ENCODE data around the gene DST. TPM values are rescaled to one million over a fixed set of nuclear protein-coding genes. Genes with fewer than 3 reads are reported as not detected.

The DST gene
- total RNA-seq, 1 experiment from 2014 or later, result 132 TPM

DNA sequence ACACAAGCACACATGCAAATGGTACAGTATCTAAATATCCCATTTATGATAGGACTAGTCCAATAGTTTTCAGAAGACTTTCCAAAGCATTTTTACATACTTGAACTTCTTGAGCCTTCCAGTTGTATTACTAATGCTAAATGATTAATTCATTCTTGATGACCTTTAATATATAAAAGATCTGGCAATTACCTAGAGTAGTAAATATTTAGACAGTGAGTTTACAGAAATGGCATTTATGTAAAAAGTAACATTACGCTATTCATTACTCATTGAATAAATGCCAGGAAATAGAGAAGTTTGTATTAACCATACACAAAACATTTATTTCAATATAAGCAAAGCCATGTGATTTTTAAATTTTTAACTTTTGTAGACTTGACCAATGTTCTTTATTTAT lies 158.8 kb downstream of the DST start (continued):
- TF ChIP-seq, protein P1, sequence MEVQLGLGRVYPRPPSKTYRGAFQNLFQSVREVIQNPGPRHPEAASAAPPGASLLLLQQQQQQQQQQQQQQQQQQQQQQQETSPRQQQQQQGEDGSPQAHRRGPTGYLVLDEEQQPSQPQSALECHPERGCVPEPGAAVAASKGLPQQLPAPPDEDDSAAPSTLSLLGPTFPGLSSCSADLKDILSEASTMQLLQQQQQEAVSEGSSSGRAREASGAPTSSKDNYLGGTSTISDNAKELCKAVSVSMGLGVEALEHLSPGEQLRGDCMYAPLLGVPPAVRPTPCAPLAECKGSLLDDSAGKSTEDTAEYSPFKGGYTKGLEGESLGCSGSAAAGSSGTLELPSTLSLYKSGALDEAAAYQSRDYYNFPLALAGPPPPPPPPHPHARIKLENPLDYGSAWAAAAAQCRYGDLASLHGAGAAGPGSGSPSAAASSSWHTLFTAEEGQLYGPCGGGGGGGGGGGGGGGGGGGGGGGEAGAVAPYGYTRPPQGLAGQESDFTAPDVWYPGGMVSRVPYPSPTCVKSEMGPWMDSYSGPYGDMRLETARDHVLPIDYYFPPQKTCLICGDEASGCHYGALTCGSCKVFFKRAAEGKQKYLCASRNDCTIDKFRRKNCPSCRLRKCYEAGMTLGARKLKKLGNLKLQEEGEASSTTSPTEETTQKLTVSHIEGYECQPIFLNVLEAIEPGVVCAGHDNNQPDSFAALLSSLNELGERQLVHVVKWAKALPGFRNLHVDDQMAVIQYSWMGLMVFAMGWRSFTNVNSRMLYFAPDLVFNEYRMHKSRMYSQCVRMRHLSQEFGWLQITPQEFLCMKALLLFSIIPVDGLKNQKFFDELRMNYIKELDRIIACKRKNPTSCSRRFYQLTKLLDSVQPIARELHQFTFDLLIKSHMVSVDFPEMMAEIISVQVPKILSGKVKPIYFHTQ (CRISPR knock-in tag; IDR thresholded peaks at IDR 0.05), result no peak
- TF ChIP-seq, protein P2, sequence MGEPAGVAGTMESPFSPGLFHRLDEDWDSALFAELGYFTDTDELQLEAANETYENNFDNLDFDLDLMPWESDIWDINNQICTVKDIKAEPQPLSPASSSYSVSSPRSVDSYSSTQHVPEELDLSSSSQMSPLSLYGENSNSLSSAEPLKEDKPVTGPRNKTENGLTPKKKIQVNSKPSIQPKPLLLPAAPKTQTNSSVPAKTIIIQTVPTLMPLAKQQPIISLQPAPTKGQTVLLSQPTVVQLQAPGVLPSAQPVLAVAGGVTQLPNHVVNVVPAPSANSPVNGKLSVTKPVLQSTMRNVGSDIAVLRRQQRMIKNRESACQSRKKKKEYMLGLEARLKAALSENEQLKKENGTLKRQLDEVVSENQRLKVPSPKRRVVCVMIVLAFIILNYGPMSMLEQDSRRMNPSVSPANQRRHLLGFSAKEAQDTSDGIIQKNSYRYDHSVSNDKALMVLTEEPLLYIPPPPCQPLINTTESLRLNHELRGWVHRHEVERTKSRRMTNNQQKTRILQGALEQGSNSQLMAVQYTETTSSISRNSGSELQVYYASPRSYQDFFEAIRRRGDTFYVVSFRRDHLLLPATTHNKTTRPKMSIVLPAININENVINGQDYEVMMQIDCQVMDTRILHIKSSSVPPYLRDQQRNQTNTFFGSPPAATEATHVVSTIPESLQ (CRISPR knock-in tag; IDR thresholded peaks at IDR 0.05), result no peak
- no peak for TF ChIP-seq GRHL2 (CRISPR knock-in tag; IDR thresholded peaks at IDR 0.05; ENCODE audit: insufficient replicate concordance, severe bottlenecking)
- TF ChIP-seq, protein P3, sequence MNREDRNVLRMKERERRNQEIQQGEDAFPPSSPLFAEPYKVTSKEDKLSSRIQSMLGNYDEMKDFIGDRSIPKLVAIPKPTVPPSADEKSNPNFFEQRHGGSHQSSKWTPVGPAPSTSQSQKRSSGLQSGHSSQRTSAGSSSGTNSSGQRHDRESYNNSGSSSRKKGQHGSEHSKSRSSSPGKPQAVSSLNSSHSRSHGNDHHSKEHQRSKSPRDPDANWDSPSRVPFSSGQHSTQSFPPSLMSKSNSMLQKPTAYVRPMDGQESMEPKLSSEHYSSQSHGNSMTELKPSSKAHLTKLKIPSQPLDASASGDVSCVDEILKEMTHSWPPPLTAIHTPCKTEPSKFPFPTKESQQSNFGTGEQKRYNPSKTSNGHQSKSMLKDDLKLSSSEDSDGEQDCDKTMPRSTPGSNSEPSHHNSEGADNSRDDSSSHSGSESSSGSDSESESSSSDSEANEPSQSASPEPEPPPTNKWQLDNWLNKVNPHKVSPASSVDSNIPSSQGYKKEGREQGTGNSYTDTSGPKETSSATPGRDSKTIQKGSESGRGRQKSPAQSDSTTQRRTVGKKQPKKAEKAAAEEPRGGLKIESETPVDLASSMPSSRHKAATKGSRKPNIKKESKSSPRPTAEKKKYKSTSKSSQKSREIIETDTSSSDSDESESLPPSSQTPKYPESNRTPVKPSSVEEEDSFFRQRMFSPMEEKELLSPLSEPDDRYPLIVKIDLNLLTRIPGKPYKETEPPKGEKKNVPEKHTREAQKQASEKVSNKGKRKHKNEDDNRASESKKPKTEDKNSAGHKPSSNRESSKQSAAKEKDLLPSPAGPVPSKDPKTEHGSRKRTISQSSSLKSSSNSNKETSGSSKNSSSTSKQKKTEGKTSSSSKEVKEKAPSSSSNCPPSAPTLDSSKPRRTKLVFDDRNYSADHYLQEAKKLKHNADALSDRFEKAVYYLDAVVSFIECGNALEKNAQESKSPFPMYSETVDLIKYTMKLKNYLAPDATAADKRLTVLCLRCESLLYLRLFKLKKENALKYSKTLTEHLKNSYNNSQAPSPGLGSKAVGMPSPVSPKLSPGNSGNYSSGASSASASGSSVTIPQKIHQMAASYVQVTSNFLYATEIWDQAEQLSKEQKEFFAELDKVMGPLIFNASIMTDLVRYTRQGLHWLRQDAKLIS (CRISPR knock-in tag; IDR thresholded peaks at IDR 0.05; ENCODE audit: borderline replicate concordance), result no peak

DNA sequence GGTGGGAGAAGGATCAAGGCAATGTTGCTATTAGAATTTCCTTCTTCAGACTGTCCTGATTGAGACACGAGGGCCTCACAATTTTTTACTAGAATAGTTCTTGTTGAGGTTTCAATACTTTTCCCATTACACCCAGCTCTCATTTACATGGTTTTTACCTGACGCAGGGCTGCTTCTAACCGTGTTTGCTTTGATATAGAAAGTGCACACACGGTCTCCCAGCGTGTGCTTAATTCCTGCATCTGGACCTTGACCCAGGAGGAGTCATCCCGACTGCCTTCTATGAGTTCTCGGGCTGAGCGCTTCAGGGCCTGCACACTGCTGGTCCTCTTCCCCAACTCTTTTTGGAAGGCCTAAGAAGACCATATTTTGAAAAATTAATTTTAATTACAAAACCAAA lies 160.2 kb downstream of the DST start:
- ChIA-PET POLR2A (no interaction called here), CTCF (no interaction called here)
- Mint-ChIP-seq H3K27me3 (ENCODE audit: low read depth) (no peaks in the 10 kb centered on the region), H3K9me3 (peaks cover 12% of the 10 kb centered on the region), H3K27ac (no peak overlapping the region), H3K4me1 (no peaks in the 10 kb centered on the region), H3K4me3 (no peak overlapping the region), H3K36me3 (peaks cover 53% of the 10 kb centered on the region)
- no peak for ATAC-seq
- DNase-seq (ENCODE audit: low spot score), result no peak
- TF ChIP-seq ZBTB21 (CRISPR knock-in tag; IDR thresholded peaks at IDR 0.05; ENCODE audit: borderline replicate concordance), result no peak
- TF ChIP-seq NFATC4 (CRISPR knock-in tag; IDR thresholded peaks at IDR 0.05), result no peak

DNA sequence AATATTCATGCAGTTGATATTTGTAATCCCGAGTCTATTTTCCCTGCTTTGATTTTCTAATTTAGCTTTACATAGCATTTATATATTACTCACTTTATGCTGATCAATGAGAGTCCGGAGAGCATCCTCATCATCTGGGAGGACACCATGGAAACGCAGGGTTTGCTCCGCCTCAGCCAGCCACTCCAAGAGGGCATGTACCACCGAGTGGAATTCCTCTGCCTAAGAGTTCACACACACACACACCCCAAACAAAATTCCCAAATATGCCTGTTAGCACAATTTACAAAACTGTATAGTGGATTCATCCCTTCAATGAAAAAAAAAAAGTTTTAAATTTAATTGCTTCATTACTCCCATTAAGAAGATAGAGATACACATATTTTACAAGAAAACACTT lies 160.7 kb downstream of the DST start:
- DNase-seq (ENCODE audit: low spot score), result no peak
- no peak overlapping the region for H3K27ac Mint-ChIP-seq
- H3K4me3 Mint-ChIP-seq, result no peak overlapping the region
- TF ChIP-seq ZNF423 (CRISPR knock-in tag; IDR thresholded peaks at IDR 0.05) (no peak), FOXP1 (CRISPR knock-in tag; IDR thresholded peaks at IDR 0.05; ENCODE audit: borderline replicate concordance) (no peak), ZNF671 (CRISPR knock-in tag; IDR thresholded peaks at IDR 0.05) (no peak), MXD4 (CRISPR knock-in tag; IDR thresholded peaks at IDR 0.05; ENCODE audit: borderline replicate concordance) (no peak), FOXK1 (CRISPR knock-in tag; IDR thresholded peaks at IDR 0.05) (no peak)
- TF ChIP-seq, protein P4, sequence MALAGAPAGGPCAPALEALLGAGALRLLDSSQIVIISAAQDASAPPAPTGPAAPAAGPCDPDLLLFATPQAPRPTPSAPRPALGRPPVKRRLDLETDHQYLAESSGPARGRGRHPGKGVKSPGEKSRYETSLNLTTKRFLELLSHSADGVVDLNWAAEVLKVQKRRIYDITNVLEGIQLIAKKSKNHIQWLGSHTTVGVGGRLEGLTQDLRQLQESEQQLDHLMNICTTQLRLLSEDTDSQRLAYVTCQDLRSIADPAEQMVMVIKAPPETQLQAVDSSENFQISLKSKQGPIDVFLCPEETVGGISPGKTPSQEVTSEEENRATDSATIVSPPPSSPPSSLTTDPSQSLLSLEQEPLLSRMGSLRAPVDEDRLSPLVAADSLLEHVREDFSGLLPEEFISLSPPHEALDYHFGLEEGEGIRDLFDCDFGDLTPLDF (CRISPR knock-in tag; IDR thresholded peaks at IDR 0.05), result no peak
- H3K4me1 Mint-ChIP-seq, result no peaks in the 10 kb centered on the region
- peaks cover 12% of the 10 kb centered on the region for H3K9me3 Mint-ChIP-seq
- H3K27me3 Mint-ChIP-seq (ENCODE audit: low read depth), result no peaks in the 10 kb centered on the region
- peaks cover 54% of the 10 kb centered on the region for H3K36me3 Mint-ChIP-seq
- no peak for ATAC-seq
- POLR2A ChIA-PET, result no interaction called here
- CTCF ChIA-PET, result no interaction called here

All from WTC11 (cell line).